DMS 273 (cell line): ENCODE results near the gene KCNMA1.

Source experiments
- DNase-seq: peaks from one replicate; lab custom pipeline; 2025; ENCODE audit not compliant: unreplicated experiment; lab: John Stamatoyannopoulos, UW

KCNMA1 gene

GRCh38 chr10:77383861-77384553 lies 253.6 kb downstream of the KCNMA1 start:
- DNase-seq, result peak; percentile 20

- no peak for DNase-seq
Observed at GRCh38 chr10:77381750-77382149, 255.9 kb downstream of the KCNMA1 start.

- no peak for DNase-seq
Observed at GRCh38 chr10:77380723-77381122, 256.9 kb downstream of the KCNMA1 start.

GRCh38 chr10:77380191-77380590 lies 257.4 kb downstream of the KCNMA1 start:
- DNase-seq, result no peak

- no peak for DNase-seq
Observed at GRCh38 chr10:77378366-77379349, 258.9 kb downstream of the KCNMA1 start.

GRCh38 chr10:77377678-77378352 lies 259.8 kb downstream of the KCNMA1 start:
- no peak for DNase-seq

- no peak for DNase-seq
Observed at GRCh38 chr10:77377034-77377433, 260.6 kb downstream of the KCNMA1 start.

- no peak for DNase-seq
Observed at GRCh38 chr10:77374189-77374656, 263.4 kb downstream of the KCNMA1 start.

- DNase-seq, result no peak
Observed at GRCh38 chr10:77371848-77372799, 265.5 kb downstream of the KCNMA1 start.

GRCh38 chr10:77371421-77371820 lies 266.2 kb downstream of the KCNMA1 start:
- DNase-seq, result no peak

- DNase-seq, result no peak
Observed at GRCh38 chr10:77368006-77368405, 269.6 kb downstream of the KCNMA1 start.

- DNase-seq, result no peak
Observed at GRCh38 chr10:77363210-77363609, 274.4 kb downstream of the KCNMA1 start.

GRCh38 chr10:77361831-77362230 lies 275.8 kb downstream of the KCNMA1 start:
- DNase-seq, result peak; percentile 38

GRCh38 chr10:77361426-77361825 lies 276.2 kb downstream of the KCNMA1 start:
- no peak for DNase-seq

GRCh38 chr10:77360835-77361234 lies 276.8 kb downstream of the KCNMA1 start:
- DNase-seq, result no peak

- no peak for DNase-seq
Observed at GRCh38 chr10:77359950-77360520, 277.6 kb downstream of the KCNMA1 start.

GRCh38 chr10:77359287-77359691 lies 278.3 kb downstream of the KCNMA1 start:
- DNase-seq, result peak; percentile 11

- DNase-seq, result no peak
Observed at GRCh38 chr10:77358656-77359055, 279.0 kb downstream of the KCNMA1 start.

GRCh38 chr10:77357611-77358310 lies 279.8 kb downstream of the KCNMA1 start:
- DNase-seq, result no peak
